GM12875 (cell line): Measurements from ENCODE around the gene CENPC.

Experiments
- H3K4me3 ChIP-seq: one replicate; pipeline ENCODE4 v1.5.1; 2011; ENCODE audit warnings: low read depth, low read length, control low read depth
- CTCF ChIP-seq: IDR thresholded peaks from 2 replicates; pipeline ENCODE4 v1.5.1; 2011; ENCODE audit warnings: low read depth, mild to moderate bottlenecking, control low read depth, inconsistent platforms, low read length, moderate library complexity, borderline replicate concordance; ENCODE audit not compliant: insufficient read depth

Gene CENPC

GRCh38 chr4:67580577-67580976, 35.3 kb upstream of the CENPC start:
- no peak overlapping the region for H3K4me3 ChIP-seq
- TF ChIP-seq CTCF: no peak

GRCh38 chr4:67576538-67576937, 31.2 kb upstream of the CENPC start:
- no peak for TF ChIP-seq CTCF

DNA sequence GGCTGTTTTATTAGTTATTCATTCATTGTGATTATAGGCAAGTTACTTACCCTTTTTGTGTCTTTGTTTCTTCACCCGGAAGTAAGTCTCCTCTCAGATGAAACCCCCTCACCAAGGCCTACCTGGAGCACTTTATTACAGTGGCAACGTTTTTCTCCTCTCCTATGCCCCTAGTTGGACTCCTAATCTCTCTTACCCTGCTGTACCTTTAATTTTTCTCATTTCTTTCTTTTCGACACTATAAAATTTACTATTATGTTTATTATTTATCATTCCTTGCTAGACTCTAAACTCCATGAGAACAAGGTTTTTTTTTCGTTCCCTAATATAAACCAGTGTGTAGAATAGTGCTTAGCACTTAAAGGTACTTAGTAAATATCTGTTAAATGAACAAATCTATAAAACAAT, 30.8 kb upstream of the CENPC start:
- TF ChIP-seq CTCF: no peak

More at GRCh38 chr4:67576538-67576937, 31.2 kb upstream of the CENPC start:
- H3K4me3 ChIP-seq: no peak overlapping the region

DNA sequence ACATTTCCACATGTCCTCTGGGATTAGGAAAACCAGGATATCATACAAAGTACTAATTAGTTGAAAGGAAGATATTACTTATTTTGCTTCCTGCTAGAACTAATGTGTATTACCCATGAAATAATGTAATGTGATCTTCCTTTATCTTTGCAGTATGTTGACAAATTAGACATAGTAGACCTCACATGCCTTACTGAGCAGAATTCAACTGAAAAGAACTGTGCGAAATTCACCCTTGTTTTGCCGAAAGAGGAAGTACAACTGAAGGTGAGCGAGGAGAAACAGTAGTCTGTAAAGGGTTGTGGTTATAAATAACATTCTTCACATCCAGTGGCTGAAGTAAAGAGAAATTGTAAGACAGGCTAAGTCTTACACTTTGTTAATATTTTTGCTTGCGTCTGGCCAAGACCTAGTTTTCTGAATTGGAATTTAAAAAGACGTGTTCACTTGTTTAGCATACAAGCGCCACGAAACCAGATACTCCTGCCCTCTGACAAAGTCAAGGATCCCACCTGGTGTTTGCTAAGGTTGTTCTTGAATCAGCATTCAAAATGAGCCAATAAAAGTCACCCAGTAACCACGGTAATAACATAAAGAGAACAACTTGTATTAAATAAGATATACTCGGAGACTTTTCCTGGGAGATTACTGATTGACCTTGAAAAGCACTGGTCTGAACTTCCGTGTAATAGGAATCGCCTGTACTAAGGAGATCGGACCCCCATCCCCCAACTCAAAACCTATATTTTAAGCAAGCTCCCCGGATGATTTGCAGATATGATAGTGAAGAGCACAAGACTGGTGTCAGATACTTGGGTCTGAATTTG, 30.1 kb upstream of the CENPC start:
- H3K4me3 ChIP-seq: peak overlapping the region; percentile 23
- TF ChIP-seq CTCF: no peak

More for the DNA sequence above, 30.8 kb upstream of the CENPC start:
- H3K4me3 ChIP-seq: no peak overlapping the region

DNA sequence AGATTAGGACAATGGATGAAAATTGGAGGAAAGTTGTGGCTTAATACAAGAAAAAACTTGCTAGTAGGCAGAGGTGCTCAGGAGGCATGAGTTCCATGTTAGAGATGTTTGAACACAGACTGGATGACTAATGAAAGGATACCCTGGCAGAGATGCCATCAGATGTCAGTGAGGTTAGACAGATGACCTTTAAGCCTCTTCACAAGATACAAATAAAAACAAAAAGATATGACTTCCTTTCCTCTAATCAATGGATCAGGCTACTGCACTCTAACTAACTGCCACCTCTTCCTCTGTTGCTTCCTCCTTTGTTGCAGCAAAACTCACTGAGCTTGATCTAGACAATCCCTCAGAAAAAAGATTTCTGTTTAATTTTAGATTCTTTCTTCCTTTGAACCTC, 27.9 kb upstream of the CENPC start:
- TF ChIP-seq CTCF: no peak
- no peak overlapping the region for H3K4me3 ChIP-seq

- TF ChIP-seq CTCF: no peak
- no peak overlapping the region for H3K4me3 ChIP-seq
Measured at GRCh38 chr4:67571975-67572374, 26.7 kb upstream of the CENPC start.

DNA sequence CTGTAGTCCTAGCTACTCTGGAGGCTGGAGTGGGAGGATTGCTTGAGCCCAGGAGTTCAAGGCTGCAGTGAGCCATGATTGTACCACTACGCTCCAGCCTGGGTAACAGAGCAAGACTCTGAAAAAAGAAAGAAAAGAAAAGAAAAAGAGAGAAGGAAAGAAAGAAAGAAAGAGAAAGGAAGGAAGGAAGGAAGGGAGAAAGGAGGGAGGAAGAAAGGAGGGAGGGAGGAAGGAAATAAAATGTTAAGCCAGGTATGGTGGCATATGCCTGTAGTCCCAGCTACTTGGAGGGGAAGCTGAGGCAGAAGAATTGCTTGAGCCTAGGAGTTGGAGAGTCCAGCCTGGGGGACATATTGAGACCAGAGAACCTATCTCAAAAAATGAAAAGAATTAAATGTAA, 25.2 kb upstream of the CENPC start:
- no peak overlapping the region for H3K4me3 ChIP-seq
- no peak for TF ChIP-seq CTCF
